SK-N-MC (cell line): ENCODE results near the gene MYO15A.

Experiments used
- EZH2 ChIP-seq: fragments of 200-600 bp; sonication (generic); IDR thresholded peaks from one replicate; pipeline ENCODE4 v1.6.1; 2017; ENCODE audit warnings: antibody characterized with exemption
- POLR2AphosphoS5 ChIP-seq: IDR thresholded peaks from 2 replicates; pipeline ENCODE4 v1.6.1; 2012; ENCODE audit warnings: mild to moderate bottlenecking, low read depth, low read length, borderline replicate concordance

GRCh38 chr17:18143044-18143936, 34.7 kb downstream of the MYO15A start:
- TF ChIP-seq EZH2 (no peak), POLR2AphosphoS5 (no peak)
